GM19324 (cell line): ENCODE measurements around the gene MCHR1.

ENCODE experiments used
- ATAC-seq: cut with Tn5 transposase; IDR thresholded peaks from one replicate; pipeline ENCODE4 v1.9.1; 2021; ENCODE audit warnings: mild to moderate bottlenecking, moderate library complexity; ENCODE audit not compliant: unreplicated experiment, low FRiP score

MCHR1 gene, protein sequence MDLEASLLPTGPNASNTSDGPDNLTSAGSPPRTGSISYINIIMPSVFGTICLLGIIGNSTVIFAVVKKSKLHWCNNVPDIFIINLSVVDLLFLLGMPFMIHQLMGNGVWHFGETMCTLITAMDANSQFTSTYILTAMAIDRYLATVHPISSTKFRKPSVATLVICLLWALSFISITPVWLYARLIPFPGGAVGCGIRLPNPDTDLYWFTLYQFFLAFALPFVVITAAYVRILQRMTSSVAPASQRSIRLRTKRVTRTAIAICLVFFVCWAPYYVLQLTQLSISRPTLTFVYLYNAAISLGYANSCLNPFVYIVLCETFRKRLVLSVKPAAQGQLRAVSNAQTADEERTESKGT

DNA sequence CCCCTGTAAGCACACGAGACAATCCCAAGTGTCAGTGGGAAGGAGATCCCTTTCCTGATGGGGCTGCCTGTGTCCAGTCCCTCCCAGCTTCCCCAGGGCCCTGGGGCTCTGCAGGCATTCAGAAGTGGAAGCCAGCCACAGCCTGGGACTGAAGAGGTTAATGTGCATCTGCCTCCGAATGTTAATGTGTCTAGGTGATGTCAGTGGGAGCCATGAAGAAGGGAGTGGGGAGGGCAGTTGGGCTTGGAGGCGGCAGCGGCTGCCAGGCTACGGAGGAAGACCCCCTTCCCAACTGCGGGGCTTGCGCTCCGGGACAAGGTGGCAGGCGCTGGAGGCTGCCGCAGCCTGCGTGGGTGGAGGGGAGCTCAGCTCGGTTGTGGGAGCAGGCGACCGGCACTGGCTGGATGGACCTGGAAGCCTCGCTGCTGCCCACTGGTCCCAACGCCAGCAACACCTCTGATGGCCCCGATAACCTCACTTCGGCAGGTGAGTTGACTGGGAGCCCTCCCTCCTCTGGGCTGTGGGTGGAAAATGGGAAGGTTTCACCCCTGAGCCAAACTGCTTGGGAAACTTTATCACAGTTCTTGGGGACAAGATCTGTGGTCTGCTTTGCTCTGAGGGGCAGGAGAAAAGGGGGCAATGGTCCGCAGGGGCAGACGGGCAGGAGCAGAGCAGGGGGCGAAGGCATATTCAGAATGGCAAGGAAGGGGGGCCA is at the start of gene MCHR1:
Gene MCHR1, plus strand, starts transcription at position 236 of the 715 bp plus-strand sequence. Its CDS starts 169 bp downstream, at position 405.
- no peak for ATAC-seq

GRCh38 chr22:40631925-40632324 is 47.4 kb upstream of the MCHR1 start:
- no peak for ATAC-seq

- ATAC-seq: no peak
Observed at GRCh38 chr22:40633036-40633435, 46.2 kb upstream of the MCHR1 start.

GRCh38 chr22:40634119-40634903 is 45.0 kb upstream of the MCHR1 start:
- no peak for ATAC-seq

GRCh38 chr22:40635043-40635939 is 44.0 kb upstream of the MCHR1 start:
- no peak for ATAC-seq

DNA sequence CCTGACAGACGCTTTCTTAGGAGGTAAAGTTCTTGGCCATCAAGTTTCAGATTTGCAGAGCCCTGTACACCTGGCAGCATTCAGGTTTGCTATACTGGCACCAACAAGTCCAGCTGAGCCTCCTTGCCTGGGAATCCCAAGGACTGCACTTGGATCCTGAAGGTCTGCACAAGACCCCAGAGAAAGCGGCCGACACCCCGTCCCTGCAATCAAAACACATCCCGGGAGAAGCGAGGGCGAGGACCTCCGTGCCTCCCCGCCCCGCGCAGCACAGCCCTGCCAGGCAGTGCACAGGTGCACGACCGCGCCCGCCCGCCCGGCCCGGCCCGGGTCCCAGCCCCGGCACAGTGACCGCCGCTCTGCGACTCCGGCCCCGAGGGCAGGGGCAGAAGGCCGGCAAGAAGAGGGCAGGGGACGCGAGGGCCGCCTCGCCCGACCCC is 43.3 kb upstream of the MCHR1 start:
- peak; percentile 25 for ATAC-seq

GRCh38 chr22:40636380-40637182 is 42.7 kb upstream of the MCHR1 start, which contains the start of gene MRTFA:
Gene MRTFA (minus strand): TSS chr22:40636719.
- peak; percentile 94 for ATAC-seq

GRCh38 chr22:40637183-40638150 is 41.8 kb upstream of the MCHR1 start:
- ATAC-seq: peak; percentile 1

GRCh38 chr22:40638261-40638660 is 41.0 kb upstream of the MCHR1 start:
- no peak for ATAC-seq

DNA sequence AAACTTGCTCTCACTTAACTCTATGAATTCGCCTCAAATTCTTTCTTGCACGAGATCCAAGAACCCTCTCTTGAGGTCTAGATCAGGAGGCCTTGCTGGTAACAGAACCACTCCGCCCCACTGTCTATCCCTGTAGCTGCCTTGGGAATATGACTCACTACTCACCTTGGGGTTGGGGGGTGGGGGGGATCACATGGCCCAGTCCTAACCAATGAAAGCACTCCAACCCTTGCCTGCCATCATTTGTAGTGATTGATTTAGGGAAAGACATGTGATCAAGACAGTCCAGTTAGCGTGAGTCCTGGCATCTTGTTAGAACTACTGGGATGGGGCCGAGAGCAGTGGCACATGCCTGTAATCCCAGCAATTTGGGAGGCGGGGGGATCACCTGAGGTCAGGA is 38.0 kb upstream of the MCHR1 start:
- ATAC-seq: no peak

DNA sequence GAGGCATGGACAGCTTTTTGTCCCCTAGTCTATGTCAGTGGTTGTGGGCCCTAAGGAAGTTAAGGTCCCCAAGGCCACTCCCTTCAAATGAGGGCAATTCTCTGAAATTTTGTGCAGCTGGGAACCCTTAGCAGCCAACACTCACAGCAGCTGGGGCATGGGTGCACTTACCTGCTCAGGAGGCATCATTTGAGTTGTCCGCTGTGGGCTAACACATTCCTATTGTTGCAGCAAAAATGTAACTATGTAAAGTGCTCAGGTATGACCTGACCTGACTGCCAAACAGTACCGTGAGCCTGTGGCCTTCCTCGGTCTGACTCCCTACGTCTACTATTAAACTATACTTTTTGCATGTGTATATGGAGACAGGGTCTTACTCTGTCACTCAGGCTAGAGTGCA is 37.0 kb upstream of the MCHR1 start:
- ATAC-seq: no peak

DNA sequence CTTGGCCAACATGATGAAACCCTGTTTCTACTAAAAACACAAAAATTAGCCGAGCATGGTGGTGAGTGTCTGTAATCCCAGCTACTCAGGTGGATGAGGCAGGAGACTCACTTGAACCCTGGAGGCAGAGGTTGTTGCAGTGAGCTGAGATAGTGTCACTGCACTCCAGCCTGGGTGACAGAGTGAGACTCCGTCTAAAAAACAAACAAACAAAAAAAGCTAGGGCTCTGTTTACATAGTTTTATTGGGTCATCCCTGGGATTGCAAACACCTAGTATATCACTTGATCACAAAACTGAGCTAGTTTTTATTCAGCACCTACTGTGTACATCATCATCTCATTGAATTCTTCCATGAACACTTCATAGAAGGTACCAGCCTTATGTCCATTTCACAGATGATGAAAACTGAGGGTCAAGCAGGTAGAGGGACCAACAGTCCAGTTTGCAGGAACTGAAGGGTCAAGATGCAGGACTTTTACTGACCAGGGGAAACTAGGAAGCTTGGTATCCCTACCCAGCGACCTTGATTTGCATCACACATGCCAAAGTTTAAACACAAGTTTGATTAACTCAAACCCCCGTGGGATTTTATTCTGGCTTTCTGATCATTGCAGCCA is 33.6 kb upstream of the MCHR1 start:
- ATAC-seq: no peak

DNA sequence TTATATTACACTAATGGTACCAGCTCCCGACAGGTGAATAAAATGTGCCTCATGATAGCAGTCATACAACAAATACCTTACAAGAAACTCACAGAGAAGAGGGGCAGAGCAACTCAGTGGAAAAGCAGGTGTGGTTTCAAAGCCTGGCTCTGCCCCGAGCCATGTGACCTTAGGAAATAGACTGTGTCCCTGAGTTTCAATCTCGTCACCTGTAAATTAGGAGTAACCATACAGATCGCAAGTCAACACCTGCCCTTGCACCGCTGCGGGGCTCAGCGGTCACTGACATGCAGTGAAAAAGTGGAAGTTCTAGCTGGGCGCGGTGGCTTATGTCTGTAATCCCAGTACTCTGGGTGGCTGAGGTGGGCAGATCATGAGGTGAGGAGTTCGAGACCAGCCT is 30.9 kb upstream of the MCHR1 start:
- no peak for ATAC-seq

- ATAC-seq: no peak
Observed at GRCh38 chr22:40651057-40651456, 28.2 kb upstream of the MCHR1 start.

DNA sequence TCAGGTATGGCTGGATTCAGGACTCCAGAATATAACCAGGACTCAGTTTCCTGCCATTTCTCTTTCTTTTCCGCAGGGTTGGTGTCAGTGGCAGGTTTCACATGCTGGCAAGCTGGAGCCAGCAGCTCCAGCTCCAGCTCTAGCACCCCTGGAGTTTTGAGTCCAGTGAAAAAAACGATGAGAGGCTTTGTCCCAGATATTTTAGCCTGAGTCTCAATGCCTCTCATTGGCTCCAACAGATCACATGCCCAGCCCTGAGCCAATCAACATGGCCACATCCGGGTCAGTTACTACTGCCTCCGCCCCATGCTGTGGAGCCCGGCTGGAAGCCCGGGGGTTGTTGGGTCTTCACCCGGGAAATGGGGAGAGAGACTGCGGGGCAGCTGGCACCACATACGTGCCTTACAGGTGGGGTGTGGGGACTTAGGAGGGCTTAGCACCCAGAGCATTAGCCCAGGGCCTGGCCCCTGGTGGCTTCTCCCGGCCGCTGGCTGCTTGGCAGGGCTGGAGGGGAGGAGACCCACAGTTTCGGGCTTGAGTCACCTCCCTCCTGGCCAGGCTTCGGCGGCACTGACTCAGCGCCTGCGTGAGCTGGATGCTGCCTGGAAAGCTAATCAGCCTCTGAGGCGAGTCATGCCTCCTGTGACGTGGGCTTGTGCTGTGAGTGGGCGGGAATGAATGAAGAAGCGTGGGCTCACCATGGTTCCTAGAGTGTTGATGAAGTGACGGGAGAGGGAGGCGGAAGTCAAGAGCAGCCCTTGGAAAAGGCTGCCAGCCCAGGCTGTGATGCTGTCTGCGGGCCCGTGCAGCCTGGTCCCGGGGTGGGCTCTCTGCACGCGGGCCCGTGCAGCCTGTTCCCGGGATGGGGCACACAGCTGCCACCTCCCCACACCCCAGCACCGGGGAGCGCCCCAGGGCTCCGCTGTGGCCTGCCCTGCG is 27.5 kb upstream of the MCHR1 start:
- ATAC-seq: no peak

DNA sequence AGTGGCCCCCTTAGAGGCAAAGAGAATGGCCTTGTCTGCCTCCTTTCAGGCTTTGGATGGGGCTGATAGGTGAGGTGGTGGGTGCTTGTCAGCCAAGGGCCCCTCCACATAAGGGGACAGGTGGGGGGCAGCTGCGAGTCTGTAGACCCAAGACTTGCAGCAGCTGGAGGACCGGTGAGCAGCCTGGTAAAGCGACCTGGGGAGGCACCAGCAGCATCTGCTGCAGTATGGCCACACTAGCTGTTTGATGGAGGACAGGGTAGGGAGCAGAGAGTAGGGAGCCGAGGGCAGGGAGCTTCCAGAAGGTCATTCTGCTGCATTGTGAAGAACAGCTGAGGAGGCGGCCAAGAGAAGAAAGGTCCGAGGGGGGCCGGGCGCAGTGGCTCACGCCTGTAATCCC is 25.9 kb upstream of the MCHR1 start:
- no peak for ATAC-seq
